Measurements from ENCODE around the gene KCNN4. TPM values are rescaled to one million over a fixed set of nuclear protein-coding genes. Genes with fewer than 3 reads are reported as not detected.
A peak's percentile ranks its signal among the peaks of the same experiment; 100 is the strongest.

The KCNN4 gene
- total RNA-seq, 1 donor from 2014 or later: 0.38 TPM

DNA sequence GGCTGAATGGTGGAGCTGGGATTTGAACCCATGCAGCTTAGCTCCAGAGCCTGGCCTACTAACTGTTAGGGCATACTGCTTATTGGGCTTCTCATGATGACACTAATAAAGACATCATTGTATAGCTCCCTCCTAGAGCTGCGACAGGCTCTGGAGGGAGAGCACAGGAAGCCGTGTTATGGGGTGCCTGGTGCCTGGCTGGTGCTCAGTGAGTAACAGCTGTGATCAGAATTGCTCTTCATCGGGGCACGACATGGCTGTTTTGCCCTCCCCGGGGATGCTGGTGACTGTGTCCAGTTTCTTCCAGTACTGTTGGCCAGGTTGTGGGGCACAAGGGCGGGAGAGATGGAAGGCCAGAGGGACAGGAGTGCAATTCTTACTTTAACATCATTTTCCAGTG lies 16.3 kb upstream of the KCNN4 start:
- TF ChIP-seq, protein P1, sequence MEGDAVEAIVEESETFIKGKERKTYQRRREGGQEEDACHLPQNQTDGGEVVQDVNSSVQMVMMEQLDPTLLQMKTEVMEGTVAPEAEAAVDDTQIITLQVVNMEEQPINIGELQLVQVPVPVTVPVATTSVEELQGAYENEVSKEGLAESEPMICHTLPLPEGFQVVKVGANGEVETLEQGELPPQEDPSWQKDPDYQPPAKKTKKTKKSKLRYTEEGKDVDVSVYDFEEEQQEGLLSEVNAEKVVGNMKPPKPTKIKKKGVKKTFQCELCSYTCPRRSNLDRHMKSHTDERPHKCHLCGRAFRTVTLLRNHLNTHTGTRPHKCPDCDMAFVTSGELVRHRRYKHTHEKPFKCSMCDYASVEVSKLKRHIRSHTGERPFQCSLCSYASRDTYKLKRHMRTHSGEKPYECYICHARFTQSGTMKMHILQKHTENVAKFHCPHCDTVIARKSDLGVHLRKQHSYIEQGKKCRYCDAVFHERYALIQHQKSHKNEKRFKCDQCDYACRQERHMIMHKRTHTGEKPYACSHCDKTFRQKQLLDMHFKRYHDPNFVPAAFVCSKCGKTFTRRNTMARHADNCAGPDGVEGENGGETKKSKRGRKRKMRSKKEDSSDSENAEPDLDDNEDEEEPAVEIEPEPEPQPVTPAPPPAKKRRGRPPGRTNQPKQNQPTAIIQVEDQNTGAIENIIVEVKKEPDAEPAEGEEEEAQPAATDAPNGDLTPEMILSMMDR (IDR thresholded peaks at IDR 0.05; ENCODE audit: borderline replicate concordance): no peak

DNA sequence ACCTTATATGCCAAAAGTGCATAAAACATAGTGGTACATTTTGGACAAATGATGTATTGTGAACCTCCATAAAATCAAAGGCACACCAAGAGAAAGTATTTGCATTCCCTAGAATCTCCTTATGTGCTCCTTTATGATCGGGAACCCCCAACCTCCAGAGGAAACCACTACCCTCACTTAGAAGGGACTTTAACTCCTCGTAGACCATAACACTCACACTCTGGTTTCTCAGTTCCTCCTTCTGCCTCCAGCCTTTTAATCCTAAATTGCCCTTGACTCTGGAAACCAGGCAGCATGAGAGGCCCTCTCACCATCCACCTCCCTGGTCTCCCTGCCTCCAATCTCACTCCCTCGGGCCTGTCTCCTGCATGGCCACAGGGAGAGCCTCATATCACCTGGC lies 9.8 kb upstream of the KCNN4 start:
- intact Hi-C loops (cut with micrococcal nuclease): no loop called here
- DNase-seq: no peak
- Histone ChIP-seq H3K36me3 (no peaks in the 10 kb centered on the region), H3K4me3 (no peak overlapping the region), H3K27ac (replicated peaks) (no peak overlapping the region), H3K9me3 (replicated peaks) (peaks cover 1% of the 10 kb centered on the region), H3K4me1 (no peaks in the 10 kb centered on the region), H3K27me3 (ENCODE audit: low read depth) (peaks cover 47% of the 10 kb centered on the region)
- TF ChIP-seq, protein P1 (IDR thresholded peaks at IDR 0.05; ENCODE audit: borderline replicate concordance): no peak

More for the DNA sequence above, 16.3 kb upstream of the KCNN4 start:
- peaks cover 17% of the 10 kb centered on the region for H3K4me1 ChIP-seq
- peaks cover 7% of the 10 kb centered on the region for H3K9me3 ChIP-seq (replicated peaks)
- H3K36me3 ChIP-seq: no peaks in the 10 kb centered on the region
- intact Hi-C loops (cut with micrococcal nuclease): no loop called here
- H3K27ac ChIP-seq (replicated peaks): no peak overlapping the region
- no peak overlapping the region for H3K4me3 ChIP-seq
- peaks cover 77% of the 10 kb centered on the region for H3K27me3 ChIP-seq (ENCODE audit: low read depth)
- DNase-seq: no peak

DNA sequence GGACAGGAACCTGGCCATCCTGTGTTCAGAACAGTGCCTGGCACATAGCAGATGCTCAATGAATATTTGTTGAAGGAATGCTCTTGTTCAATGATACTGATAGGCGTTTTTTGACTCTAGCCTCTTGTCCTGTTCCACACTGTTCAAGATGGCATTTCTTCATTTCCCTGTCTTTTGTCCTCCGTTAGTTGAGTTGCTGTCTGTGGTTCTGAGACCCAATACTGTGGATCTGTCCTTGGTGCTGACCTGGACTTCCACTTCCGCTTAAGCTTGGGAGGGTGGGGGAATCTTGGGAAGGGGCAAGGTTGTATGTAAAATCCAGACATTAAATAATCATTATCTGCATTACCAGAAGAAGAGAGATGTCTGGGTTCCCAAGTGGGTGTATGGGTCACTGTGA lies 8.3 kb upstream of the KCNN4 start:
- no peak overlapping the region for H3K27ac ChIP-seq (replicated peaks)
- H3K27me3 ChIP-seq (ENCODE audit: low read depth): peaks cover 37% of the 10 kb centered on the region
- intact Hi-C loops (cut with micrococcal nuclease): no loop called here
- H3K4me1 ChIP-seq: peaks cover 4% of the 10 kb centered on the region
- no peaks in the 10 kb centered on the region for H3K9me3 ChIP-seq (replicated peaks)
- H3K4me3 ChIP-seq: no peak overlapping the region
- DNase-seq: no peak
- H3K36me3 ChIP-seq: no peaks in the 10 kb centered on the region
- TF ChIP-seq, protein P1 (IDR thresholded peaks at IDR 0.05; ENCODE audit: borderline replicate concordance): no peak

DNA sequence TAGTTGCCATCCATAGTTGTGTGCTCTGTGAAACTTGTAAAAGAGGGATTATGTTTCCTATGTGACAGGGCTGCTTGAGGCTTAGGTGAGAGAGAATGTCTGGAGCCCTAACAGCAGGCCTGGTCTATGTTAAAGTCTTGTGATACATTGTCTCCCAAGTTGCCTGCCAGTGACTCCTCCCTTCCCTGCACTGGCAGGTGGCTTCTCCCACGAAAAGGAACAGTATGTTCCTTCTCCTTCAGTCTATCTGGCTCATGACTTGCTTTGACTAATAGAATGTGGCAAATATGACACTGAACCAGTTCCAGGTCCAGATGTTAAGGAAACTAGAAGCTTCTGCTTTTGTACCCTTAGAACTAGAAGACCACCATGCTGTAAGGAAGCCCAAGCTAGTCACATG lies 5.9 kb upstream of the KCNN4 start:
- intact Hi-C loops (cut with micrococcal nuclease): no loop called here
- H3K27ac ChIP-seq (replicated peaks): no peak overlapping the region
- no peaks in the 10 kb centered on the region for H3K36me3 ChIP-seq
- H3K9me3 ChIP-seq (replicated peaks): no peaks in the 10 kb centered on the region
- no peak for DNase-seq
- H3K4me1 ChIP-seq: peaks cover 4% of the 10 kb centered on the region
- TF ChIP-seq, protein P1 (IDR thresholded peaks at IDR 0.05; ENCODE audit: borderline replicate concordance): no peak
- peaks cover 40% of the 10 kb centered on the region for H3K27me3 ChIP-seq (ENCODE audit: low read depth)
- H3K4me3 ChIP-seq: no peak overlapping the region

DNA sequence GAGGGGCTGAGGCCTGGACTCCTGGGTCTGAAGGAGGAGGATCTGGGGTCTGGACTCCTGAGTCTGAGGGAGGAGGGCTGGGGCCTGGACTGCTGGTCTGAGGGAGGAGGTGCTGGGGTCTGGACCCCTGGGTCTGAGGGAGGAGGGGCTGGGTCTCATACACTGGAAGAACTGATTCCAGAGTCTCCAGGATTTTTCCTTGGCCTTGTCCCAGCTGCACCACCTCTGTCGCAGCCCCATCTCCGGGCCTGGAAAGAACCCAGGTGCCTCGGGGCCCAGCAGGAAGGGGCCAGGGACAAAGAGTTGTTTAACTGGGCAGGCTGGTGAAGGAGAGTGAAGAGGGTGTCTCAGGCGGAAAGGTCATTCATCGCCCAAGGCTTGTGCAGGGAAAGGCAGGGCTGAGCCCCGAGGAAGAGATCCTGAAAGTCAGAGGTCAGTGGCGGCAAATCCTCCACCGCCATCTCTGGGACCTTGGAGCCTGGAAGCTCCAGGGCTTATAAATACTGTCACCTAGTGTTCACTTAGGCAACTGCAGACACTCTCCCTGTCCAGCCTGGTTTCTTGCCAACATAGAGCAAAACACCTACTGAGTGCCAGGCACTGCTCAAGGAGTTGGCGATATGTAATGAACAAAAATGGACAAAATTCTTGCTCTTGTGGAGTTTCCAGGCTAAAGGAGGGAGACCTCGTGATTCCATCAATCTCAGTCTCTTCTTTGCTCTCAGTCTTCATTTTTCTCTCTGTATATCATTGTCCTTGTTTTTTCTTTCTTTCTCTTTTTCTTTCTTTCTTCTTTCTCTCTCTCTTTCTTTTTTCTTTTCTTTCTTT lies 4.4 kb upstream of the KCNN4 start:
- intact Hi-C loops (cut with micrococcal nuclease): loop anchor here (5.0 kb wide), 1 partner anchor 38 kb away; no protein-coding TSS in a partner anchor
- no peaks in the 10 kb centered on the region for H3K36me3 ChIP-seq
- H3K9me3 ChIP-seq (replicated peaks): no peaks in the 10 kb centered on the region
- H3K27ac ChIP-seq (replicated peaks): no peak overlapping the region
- H3K27me3 ChIP-seq (ENCODE audit: low read depth): peaks cover 46% of the 10 kb centered on the region
- no peak overlapping the region for H3K4me3 ChIP-seq
- TF ChIP-seq, protein P1 (IDR thresholded peaks at IDR 0.05; ENCODE audit: borderline replicate concordance): peak; percentile 99
- H3K4me1 ChIP-seq: peaks cover 4% of the 10 kb centered on the region
- no peak for DNase-seq

Data from left ventricle myocardium inferior (tissue), 1 donor.